ENCODE measurements around the gene SFMBT2.

DNA sequence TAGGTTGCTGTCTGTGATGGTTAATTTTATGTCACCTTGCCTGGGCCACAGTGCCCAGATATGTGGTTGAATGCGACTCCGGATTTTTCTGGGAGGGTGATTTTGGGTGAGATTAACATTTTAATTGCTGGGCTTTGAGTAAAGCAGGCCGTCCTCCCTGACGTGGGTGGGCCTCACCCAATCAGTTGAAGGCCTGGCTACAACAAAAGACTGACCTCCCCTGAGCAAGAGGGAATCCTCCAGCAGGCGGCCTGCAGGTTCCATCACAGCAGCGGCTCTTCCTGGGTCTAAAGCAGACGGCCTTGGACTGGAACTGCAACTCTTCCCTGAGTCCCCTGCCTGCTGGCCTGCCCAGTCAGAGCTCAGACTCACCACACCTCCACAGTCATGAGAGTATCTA is 114.2 kb downstream of the SFMBT2 start:
- TF ChIP-seq, protein P1, sequence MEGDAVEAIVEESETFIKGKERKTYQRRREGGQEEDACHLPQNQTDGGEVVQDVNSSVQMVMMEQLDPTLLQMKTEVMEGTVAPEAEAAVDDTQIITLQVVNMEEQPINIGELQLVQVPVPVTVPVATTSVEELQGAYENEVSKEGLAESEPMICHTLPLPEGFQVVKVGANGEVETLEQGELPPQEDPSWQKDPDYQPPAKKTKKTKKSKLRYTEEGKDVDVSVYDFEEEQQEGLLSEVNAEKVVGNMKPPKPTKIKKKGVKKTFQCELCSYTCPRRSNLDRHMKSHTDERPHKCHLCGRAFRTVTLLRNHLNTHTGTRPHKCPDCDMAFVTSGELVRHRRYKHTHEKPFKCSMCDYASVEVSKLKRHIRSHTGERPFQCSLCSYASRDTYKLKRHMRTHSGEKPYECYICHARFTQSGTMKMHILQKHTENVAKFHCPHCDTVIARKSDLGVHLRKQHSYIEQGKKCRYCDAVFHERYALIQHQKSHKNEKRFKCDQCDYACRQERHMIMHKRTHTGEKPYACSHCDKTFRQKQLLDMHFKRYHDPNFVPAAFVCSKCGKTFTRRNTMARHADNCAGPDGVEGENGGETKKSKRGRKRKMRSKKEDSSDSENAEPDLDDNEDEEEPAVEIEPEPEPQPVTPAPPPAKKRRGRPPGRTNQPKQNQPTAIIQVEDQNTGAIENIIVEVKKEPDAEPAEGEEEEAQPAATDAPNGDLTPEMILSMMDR (IDR thresholded peaks at IDR 0.05), result no peak
- TF ChIP-seq EP300 (IDR thresholded peaks at IDR 0.05) (no peak), POLR2A (IDR thresholded peaks at IDR 0.05) (no peak)

Data from suprapubic skin (tissue), 3 donors.